ENCODE results near the gene GRK3.

GRK3 gene

GRCh38 chr22:25736378-25737011, 172.0 kb downstream of the GRK3 start:
- no peak for DNase-seq (ENCODE audit: low spot score)

DNA sequence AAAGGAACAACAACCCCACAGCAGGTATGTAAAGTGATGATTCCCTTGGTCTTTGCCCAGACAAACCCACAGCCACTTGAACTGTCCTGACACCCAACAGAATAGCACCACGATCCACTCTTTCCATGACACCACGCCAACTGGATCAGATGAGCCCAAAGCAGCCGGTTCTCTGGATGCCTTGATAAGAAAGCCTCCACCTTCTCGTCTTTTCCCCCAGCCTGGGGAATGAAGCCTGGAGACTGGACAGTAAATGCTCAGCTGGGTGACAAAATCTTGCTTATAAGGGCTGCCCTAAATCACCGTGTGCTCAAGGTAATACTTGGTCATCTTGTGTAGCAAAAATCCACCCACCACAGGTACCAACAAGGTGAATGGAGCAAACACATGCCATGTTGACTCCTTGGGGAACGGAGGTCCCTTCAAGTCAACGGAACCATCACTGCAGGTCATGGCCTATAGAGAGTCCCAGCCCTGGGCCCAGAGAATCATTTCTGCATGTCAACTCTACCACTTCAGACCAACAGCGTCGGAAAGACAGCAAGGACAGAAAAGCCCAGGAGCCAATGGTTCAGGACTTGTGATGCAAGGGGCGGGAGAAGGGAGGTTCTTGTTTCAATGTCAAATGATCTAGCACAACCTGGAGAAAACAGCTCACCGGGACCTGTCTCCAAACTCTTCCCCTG, 175.3 kb downstream of the GRK3 start:
- no peak for DNase-seq (ENCODE audit: low spot score)

GRCh38 chr22:25741692-25742626, 177.5 kb downstream of the GRK3 start, which contains the start of gene MYO18B:
Gene MYO18B, plus strand, starts transcription at chr22:25742188. Its CDS starts 18,905 bp downstream, at chr22:25761093.
- no peak for DNase-seq (ENCODE audit: low spot score)

GRCh38 chr22:25742918-25743708, 178.6 kb downstream of the GRK3 start:
- DNase-seq (ENCODE audit: low spot score) = no peak

GRCh38 chr22:25744694-25745093, 180.2 kb downstream of the GRK3 start:
- no peak for DNase-seq (ENCODE audit: low spot score)

DNA sequence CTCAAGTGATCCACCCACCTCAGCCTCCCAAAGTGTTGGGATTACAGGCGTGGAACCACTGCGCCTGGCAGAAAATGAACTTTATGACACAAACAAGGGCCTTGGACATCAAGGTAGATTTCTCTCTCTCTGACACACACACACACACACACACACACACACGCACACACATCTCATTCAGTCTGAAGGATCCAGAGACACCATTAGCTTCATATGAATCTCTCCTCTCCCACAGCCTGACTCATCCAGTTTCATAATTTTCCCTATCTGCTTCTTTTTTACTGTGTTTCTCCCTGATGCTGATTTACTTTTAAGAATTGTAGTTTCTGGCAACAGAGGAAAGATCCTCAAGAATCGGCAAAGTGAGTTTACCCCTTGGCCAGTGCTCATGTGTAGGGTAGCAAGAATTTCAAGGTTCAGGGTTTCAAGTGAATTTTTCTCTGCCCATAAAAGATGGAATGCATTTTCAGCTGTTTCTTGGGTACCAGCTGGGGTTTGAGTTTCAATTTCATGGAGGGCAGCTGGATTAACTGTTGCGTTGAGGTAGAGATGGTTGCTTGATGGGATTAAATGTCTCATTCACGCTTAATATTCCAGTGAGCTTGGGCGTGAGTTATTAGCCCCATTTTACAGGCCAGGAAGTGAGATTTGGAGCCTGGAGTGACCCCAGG, 181.0 kb downstream of the GRK3 start:
- DNase-seq (ENCODE audit: low spot score) = no peak

- DNase-seq (ENCODE audit: low spot score) = no peak
Measured at GRCh38 chr22:25746012-25746373, 181.5 kb downstream of the GRK3 start.

- no peak for DNase-seq (ENCODE audit: low spot score)
Measured at GRCh38 chr22:25747245-25747944, 182.9 kb downstream of the GRK3 start.

DNA sequence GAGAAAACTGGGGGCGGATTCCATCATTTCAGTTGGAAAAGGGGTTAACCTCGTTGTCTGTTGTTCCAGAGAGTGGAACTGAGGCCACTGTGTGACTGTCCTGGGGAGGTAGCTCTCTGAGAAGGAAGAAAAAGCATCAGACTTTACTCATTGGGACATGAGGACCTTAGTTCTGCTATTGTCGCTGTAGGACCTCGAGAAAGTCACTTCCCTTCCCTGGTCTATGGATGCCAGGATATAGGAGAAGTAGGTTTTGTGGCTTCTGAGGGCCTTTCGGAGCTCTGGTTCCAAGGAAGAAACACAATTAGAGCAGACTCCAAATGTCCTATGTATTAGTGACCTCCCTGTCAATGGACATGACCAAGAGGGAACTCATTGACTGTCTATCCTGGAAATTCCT, 183.7 kb downstream of the GRK3 start:
- DNase-seq (ENCODE audit: low spot score) = no peak

GRCh38 chr22:25748704-25749103, 184.2 kb downstream of the GRK3 start:
- no peak for DNase-seq (ENCODE audit: low spot score)

GRCh38 chr22:25749420-25750169, 185.1 kb downstream of the GRK3 start:
- no peak for DNase-seq (ENCODE audit: low spot score)

DNA sequence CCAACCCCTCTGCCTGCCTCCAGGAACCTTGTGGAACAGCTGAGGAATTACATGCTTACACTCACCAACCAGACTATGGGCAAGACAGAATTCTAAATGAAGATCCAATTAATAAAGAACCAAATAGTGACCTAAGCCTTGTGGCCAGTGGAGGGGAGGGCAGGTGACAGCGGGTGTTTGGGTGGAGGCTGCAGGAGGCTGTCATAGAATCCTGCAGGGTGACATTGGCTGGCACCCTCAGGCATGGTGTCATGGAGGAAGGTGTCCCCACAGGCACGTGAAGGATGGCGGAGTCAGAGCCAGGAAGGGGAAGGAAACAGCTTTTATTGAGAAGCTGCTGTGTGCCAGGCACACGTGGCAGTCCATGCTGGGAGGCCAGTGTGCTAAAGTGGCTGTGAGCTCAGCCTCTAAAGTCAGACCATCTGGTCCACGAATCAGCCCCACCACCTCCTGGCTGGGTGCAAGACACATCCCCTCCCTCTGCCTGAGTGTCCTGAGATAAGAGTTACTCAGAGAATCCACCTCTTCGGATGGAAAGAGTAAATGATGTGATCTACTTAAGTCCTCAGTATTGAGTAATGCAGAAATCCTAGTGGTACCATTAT, 186.2 kb downstream of the GRK3 start:
- no peak for DNase-seq (ENCODE audit: low spot score)

DNA sequence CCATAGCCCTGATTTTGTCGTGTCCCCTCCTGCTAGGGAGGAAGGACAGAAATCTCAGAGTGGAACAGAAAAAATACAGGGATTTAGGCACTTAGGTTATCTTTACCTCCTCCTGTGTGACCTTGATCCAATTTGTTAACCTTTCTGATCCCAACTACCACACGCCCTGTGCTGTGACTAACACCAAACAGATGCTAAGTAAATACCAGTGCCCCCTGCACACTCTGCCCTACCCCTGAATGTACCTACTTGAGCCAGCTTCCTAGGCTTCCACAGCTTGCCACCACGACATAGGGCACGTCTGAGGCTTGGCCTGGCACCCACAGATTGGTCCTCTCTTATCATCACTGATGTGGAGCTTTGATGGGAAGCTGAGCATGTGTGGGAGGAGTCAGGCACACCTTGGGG, 186.7 kb downstream of the GRK3 start:
- no peak for DNase-seq (ENCODE audit: low spot score)

- no peak for DNase-seq (ENCODE audit: low spot score)
Measured at GRCh38 chr22:25752615-25753214, 188.2 kb downstream of the GRK3 start.

DNA sequence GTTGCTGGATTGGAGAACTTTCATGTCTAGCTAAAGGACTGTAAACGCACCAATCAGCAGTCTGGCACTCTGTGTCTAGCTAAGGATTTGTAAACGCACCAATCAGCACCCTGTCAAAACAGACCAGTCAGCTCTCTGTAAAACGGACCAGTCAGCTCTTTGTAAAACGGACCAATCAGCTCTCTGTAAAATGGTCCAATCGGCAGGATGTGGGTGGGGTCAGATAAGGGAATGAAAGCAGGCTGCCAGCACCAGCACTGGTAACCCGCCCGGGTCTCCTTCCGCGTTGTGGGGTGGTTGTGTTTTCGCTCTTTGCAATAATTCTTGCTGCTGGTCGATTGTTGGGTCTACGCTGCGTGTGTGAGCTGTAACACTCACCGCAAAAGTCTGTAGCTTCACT, 188.8 kb downstream of the GRK3 start:
- no peak for DNase-seq (ENCODE audit: low spot score)

DNA sequence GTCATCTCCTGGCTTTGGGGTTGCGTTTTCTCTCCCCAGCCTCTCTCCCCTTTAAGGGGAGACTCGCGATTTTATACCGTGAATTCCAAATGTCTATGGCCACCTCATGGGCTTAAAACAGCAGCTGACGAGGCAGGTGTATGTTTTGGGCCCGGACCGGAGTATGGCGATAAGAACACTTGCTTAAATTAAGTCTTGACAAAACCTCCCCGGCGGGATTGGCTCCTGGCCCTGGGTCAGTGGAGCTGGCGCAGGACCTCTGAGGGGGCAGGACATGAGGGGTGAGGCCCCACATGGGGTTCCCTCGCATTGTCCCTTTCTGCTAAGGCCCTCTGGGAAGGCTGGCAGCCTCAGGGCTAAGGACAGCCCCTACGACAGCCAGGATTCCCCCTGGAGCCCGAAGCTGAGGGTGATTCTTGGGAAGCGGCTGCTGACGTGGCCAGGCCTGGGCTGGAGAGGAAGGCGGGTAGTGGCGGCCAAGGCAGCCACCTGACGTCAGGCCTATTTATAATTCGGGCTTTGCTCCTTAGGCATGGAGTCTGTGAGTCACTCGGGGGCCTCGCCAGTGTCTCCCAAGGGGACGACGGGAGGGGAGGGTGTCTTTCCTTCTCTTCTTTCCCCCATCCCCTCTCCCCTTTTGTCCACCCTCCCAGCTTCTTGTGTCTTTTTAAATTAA, 190.2 kb downstream of the GRK3 start:
- DNase-seq (ENCODE audit: low spot score) = no peak

- no peak for DNase-seq (ENCODE audit: low spot score)
Measured at GRCh38 chr22:25757686-25758085, 193.2 kb downstream of the GRK3 start.

DNA sequence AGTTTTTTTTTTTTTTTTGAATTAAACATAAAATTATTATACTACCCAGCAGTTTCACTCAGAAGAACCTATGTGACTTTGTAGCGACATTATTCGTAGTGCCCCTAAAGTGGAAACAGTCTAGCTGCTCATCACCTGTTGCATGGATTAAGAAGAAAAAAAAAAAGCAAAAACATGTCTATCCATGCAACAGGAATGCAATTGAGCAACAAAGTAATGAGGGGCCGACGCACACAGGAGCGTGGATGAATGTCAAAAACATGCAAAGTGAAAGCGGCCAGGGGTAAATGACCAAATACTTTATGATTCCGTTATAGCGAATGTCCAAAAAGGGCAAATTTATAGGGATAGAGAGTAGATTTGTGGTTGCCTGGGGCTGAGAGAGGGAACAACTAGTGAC, 193.8 kb downstream of the GRK3 start:
- no peak for DNase-seq (ENCODE audit: low spot score)

DNA sequence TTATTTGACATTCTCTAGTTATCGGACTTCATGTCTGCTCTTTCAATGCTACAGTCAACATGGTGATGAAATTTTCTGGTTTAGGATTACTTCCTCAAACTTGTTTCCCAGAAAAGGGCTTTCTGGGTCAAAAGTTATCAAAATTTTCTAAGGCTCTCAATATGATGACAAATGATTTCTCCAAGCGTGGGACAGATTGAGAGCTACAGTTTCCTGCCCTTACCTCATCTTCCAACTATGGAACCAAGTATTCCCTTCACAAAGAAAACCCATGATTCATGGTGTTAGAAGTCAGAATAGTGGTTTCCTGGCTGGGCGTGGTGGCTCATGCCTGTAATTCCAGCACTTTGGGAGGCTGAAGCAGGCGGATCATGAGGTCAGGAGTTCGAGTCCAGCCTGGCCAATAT, 195.4 kb downstream of the GRK3 start:
- no peak for DNase-seq (ENCODE audit: low spot score)

Measured in hematopoietic multipotent progenitor cell treated with erythropoietin and hydrocortisone succinate and interleukin-3 and kit ligand, for 15 days (in vitro differentiated cells).